ENCODE measurements around the gene INO80.

The INO80 gene

DNA sequence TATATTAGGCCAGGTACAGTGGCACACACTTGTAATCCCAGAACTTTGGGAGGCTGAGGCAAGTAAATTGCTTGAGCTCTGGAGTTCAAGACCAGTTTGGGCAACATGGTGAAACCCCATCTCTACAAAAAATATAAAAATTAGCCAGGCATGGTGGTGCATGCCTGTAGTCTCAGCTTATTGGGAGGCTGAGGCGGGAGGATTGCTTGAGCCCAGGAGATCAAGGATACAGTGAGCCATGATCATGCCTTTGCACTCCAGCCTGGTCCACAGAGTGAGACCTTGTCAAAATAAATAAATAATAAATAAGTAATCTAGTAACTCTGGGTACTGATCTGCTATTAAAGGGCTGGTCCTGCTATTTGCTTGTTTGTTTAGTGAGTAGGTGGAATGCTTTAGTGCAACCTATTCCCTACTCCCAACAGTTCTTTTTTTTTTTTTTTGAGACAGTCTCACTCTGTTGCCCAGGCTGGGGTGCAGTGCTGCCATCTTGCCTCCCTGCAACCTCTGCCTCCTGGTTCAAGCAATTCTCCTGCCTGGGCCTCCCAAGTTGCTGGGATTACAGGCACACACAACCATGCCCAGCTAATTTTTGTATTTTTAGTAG is 9.1 kb upstream of the INO80 start:
- DNase-seq (ENCODE audit: low spot score) = no peak
- TF ChIP-seq, protein P1, sequence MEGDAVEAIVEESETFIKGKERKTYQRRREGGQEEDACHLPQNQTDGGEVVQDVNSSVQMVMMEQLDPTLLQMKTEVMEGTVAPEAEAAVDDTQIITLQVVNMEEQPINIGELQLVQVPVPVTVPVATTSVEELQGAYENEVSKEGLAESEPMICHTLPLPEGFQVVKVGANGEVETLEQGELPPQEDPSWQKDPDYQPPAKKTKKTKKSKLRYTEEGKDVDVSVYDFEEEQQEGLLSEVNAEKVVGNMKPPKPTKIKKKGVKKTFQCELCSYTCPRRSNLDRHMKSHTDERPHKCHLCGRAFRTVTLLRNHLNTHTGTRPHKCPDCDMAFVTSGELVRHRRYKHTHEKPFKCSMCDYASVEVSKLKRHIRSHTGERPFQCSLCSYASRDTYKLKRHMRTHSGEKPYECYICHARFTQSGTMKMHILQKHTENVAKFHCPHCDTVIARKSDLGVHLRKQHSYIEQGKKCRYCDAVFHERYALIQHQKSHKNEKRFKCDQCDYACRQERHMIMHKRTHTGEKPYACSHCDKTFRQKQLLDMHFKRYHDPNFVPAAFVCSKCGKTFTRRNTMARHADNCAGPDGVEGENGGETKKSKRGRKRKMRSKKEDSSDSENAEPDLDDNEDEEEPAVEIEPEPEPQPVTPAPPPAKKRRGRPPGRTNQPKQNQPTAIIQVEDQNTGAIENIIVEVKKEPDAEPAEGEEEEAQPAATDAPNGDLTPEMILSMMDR (IDR thresholded peaks at IDR 0.05; ENCODE audit: extremely low read depth, missing control alignments) = no peak

- no peak for DNase-seq (ENCODE audit: low spot score)
- TF ChIP-seq, protein P1 (IDR thresholded peaks at IDR 0.05; ENCODE audit: extremely low read depth, missing control alignments) = no peak
Measured at GRCh38 chr15:41124058-41124457, 8.0 kb upstream of the INO80 start.

GRCh38 chr15:41122849-41123248 is 6.8 kb upstream of the INO80 start:
- TF ChIP-seq, protein P1 (IDR thresholded peaks at IDR 0.05; ENCODE audit: extremely low read depth, missing control alignments) = no peak

DNA sequence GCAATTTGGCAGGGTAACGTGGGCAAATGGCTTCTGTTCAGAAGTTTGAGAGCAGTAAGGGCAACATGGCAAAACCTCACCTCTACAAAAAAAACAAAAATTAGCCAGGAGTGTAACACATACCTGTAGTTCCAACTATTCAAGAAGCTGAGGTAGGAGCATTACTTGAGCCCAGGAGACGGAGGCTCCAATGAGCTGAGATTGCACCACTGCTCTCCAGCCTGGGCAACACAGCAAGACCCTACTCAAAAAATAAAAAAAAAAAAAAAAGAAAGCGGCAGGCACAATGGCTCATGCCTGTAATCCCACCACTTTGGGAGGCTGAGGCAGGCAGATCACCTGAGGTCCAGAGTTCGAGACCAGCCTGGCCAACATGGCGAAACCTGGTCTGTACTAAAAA is 5.9 kb upstream of the INO80 start:
- DNase-seq (ENCODE audit: low spot score) = no peak
- TF ChIP-seq, protein P1 (IDR thresholded peaks at IDR 0.05; ENCODE audit: extremely low read depth, missing control alignments) = no peak

More at GRCh38 chr15:41122849-41123248, 6.8 kb upstream of the INO80 start:
- no peak for DNase-seq (ENCODE audit: low spot score)

DNA sequence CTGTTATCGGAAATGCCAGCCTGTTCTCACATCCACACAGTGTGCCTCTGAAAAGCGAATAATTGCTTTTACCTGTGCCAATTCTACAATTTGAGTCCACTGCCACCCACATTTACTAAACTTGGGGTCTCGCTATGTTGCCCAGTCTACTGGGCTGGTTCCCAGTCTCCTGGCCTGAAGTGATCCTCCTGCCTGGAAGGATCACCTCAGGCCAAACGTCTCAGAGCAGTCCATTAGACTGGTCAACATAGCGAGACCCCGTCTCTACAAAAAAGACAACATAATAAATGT is 827 bp upstream of the INO80 start:
- TF ChIP-seq, protein P1 (IDR thresholded peaks at IDR 0.05; ENCODE audit: extremely low read depth, missing control alignments) = no peak
- no peak for DNase-seq (ENCODE audit: low spot score)

DNA sequence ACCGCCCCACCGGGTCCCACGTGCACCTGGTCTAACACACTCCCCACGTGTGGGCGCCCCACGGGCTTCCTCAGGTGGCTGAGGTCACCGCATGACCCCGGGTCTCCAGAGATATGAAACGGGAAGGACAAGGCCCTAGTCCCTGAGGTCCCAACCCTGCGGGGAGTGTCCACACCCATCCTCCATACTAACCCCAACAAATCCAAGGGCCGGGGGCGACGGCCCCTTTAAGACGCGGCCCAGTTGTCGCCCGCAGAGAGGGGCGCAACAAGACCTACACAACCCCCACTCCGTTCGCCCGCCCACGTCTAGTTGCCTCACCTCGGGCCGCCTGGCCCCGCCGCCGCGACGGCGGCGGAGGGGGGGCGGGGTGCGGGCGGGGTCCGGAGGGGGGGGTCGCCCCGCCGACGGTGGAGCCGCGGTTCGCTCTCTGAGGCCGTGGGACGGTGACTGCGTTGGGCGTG is 396 bp downstream of the INO80 start:
- DNase-seq (ENCODE audit: low spot score) = no peak
- TF ChIP-seq, protein P1 (IDR thresholded peaks at IDR 0.05; ENCODE audit: extremely low read depth, missing control alignments) = no peak

DNA sequence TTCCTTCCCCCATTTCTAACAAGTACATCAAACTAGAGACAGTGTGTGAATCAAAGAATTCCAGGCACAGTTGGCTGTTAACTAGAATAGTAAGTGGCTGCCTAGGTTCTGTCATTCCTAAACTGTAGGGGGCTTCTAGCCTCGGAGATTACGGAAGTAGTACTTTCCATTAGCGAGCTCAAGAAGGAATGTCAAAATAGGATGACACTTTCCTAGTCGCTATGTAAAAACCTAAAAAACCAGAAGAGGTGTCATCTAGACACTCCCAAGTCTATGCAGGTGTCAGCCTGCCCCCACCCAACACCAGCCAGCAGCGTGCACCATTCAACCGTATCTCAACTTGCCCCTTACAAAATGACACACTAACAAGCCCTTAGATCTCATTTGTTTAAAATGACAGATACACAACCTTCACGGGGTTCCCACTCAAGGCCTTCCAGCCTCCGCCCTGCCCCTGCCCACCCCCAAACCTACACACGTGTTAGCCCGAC is 874 bp downstream of the INO80 start:
- peak; percentile 77 for DNase-seq (ENCODE audit: low spot score)
- TF ChIP-seq, protein P1 (IDR thresholded peaks at IDR 0.05; ENCODE audit: extremely low read depth, missing control alignments) = no peak
